GM23248 (cell line): ENCODE measurements around the gene ALKBH3. TPM values are rescaled to one million over a fixed set of nuclear protein-coding genes. Genes with fewer than 3 reads are reported as not detected.

Experiments
- DNase-seq: peaks from one replicate; pipeline ENCODE4 v3.0.0-alpha.2; 2015
- H2AFZ ChIP-seq: fragments of 200-600 bp; sonication (generic); 2 replicates; pipeline ENCODE4 v1.6.1; 2016; ENCODE audit warnings: antibody characterized with exemption
- H3F3A ChIP-seq: fragments of 200-600 bp; sonication (generic); 2 replicates; pipeline ENCODE4 v1.6.1; 2016; ENCODE audit warnings: mild to moderate bottlenecking, antibody characterized with exemption, mixed run types; ENCODE audit not compliant: insufficient read depth
- H3K27ac ChIP-seq: fragments of 200-600 bp; sonication (generic); 2 replicates; pipeline ENCODE4 v1.5.1; 2016; ENCODE audit warnings: mild to moderate bottlenecking
- H3K27me3 ChIP-seq: fragments of 200-600 bp; sonication (generic); replicated peaks from 2 replicates; pipeline ENCODE4 v1.6.1; 2016; ENCODE audit warnings: mild to moderate bottlenecking; ENCODE audit not compliant: insufficient read depth
- H3K36me3 ChIP-seq: fragments of 200-600 bp; sonication (generic); 2 replicates; pipeline ENCODE4 v1.6.1; 2016; ENCODE audit warnings: low read depth, mild to moderate bottlenecking
- H3K4me1 ChIP-seq: fragments of 200-600 bp; sonication (generic); 2 replicates; pipeline ENCODE4 v1.6.1; 2016; ENCODE audit warnings: mild to moderate bottlenecking; ENCODE audit not compliant: insufficient read depth
- H3K4me2 ChIP-seq: fragments of 200-600 bp; sonication (generic); one replicate; pipeline ENCODE4 v1.6.1; 2016; ENCODE audit warnings: mild to moderate bottlenecking; ENCODE audit not compliant: unreplicated experiment
- H3K4me3 ChIP-seq: fragments of 200-600 bp; sonication (generic); 2 replicates; pipeline ENCODE4 v1.5.1; 2016; ENCODE audit warnings: mild to moderate bottlenecking
- H3K79me2 ChIP-seq: fragments of 200-600 bp; sonication (generic); 2 replicates; pipeline ENCODE4 v1.6.1; 2016; ENCODE audit warnings: mild to moderate bottlenecking; ENCODE audit not compliant: insufficient read depth
- H3K9ac ChIP-seq: fragments of 200-600 bp; sonication (generic); 2 replicates; pipeline ENCODE4 v1.6.1; 2016; ENCODE audit warnings: mild to moderate bottlenecking
- H3K9me2 ChIP-seq: fragments of 200-600 bp; sonication (generic); 2 replicates; pipeline ENCODE4 v1.6.1; 2016; ENCODE audit warnings: mixed run types, mild to moderate bottlenecking, moderate library complexity; ENCODE audit not compliant: insufficient read depth
- H3K9me3 ChIP-seq: fragments of 200-600 bp; sonication (generic); one replicate; pipeline ENCODE4 v1.6.1; 2017; ENCODE audit warnings: low read depth
- H4K20me1 ChIP-seq: fragments of 200-600 bp; sonication (generic); 2 replicates; pipeline ENCODE4 v1.6.0; 2016; ENCODE audit not compliant: insufficient read depth
- EZH2 ChIP-seq: fragments of 200-600 bp; sonication (generic); IDR thresholded peaks from 2 replicates; pipeline ENCODE4 v1.6.1; 2018; ENCODE audit warnings: antibody characterized with exemption, mild to moderate bottlenecking; ENCODE audit not compliant: insufficient read depth, poor library complexity, severe bottlenecking
- EZH2phosphoT487 ChIP-seq: fragments of 200-600 bp; sonication (generic); IDR thresholded peaks from 2 replicates; pipeline ENCODE4 v1.6.1; 2018; ENCODE audit warnings: antibody characterized with exemption, moderate library complexity, mild to moderate bottlenecking, low read depth; ENCODE audit not compliant: insufficient read depth
- WGBS, 2 experiments: methylation state at CpG; one replicate each; pipeline ENCODE4 v1.1.6; 2015 to 2017; ENCODE audit warnings: low lambda C conversion rate in 2 of 2, low coverage in 1 of 2; ENCODE audit errors: missing lambda C conversion rate in 2 of 2; 5-methylcytosine and 5-hydroxymethylcytosine counted together
- in situ Hi-C: fragments of 300-500 bp; cut with MboI; formaldehyde crosslinking; loops from 2 replicates; pipeline ENCODE4 v1.15.0; 2020
- polyA plus RNA-seq: library from polyadenylated mRNA; unstranded; fragments of >200 nt; fragmentation: Nextera tagmentation; extraction: Ambion mirVana; gene quantifications from 2 replicates; pipeline ENCODE4 v1.2.1, GENCODE V29; 2016
- total RNA-seq: library from RNA; depleted of rRNA; stranded (reverse); fragments of >200 nt; shearing (Covaris generic); gene quantifications from 2 replicates; pipeline ENCODE4 v1.2.3, GENCODE V29; 2014

Gene ALKBH3
- total and polyA plus RNA-seq, 2 experiments from 2014 or later: 29.3 to 36.6 TPM

- H3K9me3 ChIP-seq: no peaks in the 10 kb centered on the region
- no peak overlapping the region for H3K27ac ChIP-seq
- no peak overlapping the region for H3K4me3 ChIP-seq
- no peaks in the 10 kb centered on the region for H3K36me3 ChIP-seq
- no peak overlapping the region for H3K9ac ChIP-seq
- 93 to 100% methylated on average over 2 of the region's 2 CpGs for WGBS, 2 experiments
- no peak overlapping the region for H3K4me2 ChIP-seq
- H3K4me1 ChIP-seq: peaks cover 14% of the 10 kb centered on the region
- no peaks in the 10 kb centered on the region for H3K79me2 ChIP-seq
- H4K20me1 ChIP-seq: no peaks in the 10 kb centered on the region
- no peak for DNase-seq
- in situ Hi-C loops: no loop called here
- no peak for TF ChIP-seq EZH2
- no peaks in the 10 kb centered on the region for H3K9me2 ChIP-seq
- no peak overlapping the region for H2AFZ ChIP-seq
- H3F3A ChIP-seq: peaks cover 27% of the 10 kb centered on the region
- no peaks in the 10 kb centered on the region for H3K27me3 ChIP-seq
These were observed 46.3 kb upstream of the ALKBH3 start for GRCh38 chr11:43834286-43834685.

- in situ Hi-C loops: no loop called here
- no peak overlapping the region for H3K27ac ChIP-seq
- H3K4me2 ChIP-seq: no peak overlapping the region
- 89 to 90% methylated on average over 7 of the region's 7 CpGs for WGBS, 2 experiments
- DNase-seq: no peak
- H3K9ac ChIP-seq: no peak overlapping the region
- H3K27me3 ChIP-seq: no peaks in the 10 kb centered on the region
- H3K4me3 ChIP-seq: no peak overlapping the region
- no peaks in the 10 kb centered on the region for H3K79me2 ChIP-seq
- no peaks in the 10 kb centered on the region for H3K9me2 ChIP-seq
- peaks cover 19% of the 10 kb centered on the region for H3F3A ChIP-seq
- H3K36me3 ChIP-seq: no peaks in the 10 kb centered on the region
- H4K20me1 ChIP-seq: no peaks in the 10 kb centered on the region
- H3K4me1 ChIP-seq: peaks cover 14% of the 10 kb centered on the region
- H3K9me3 ChIP-seq: no peaks in the 10 kb centered on the region
- TF ChIP-seq EZH2 (no peak), EZH2phosphoT487 (no peak)
- H2AFZ ChIP-seq: no peak overlapping the region
These were observed 45.5 kb upstream of the ALKBH3 start for GRCh38 chr11:43835104-43835503.

DNA sequence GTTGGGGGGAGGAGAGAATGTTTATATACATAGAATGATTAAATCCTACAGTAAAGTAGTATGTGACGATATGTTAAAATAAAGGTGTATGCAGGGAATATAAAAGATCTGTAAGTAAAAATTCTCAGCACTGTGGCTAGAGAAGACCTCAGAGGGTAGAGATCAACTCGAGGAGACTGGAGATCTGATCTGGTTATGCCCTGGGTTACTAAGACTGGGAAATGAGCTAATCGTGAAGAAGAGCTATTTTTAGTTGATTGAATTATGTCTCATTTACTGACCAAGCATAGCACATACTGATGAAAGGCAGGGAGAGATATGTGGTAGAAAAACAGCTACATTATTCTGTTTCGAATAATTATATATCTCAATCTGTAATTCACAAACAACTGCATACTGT lies 42.8 kb upstream of the ALKBH3 start:
- Histone ChIP-seq H3K9ac (no peak overlapping the region), H4K20me1 (no peaks in the 10 kb centered on the region), H3K27ac (no peak overlapping the region), H2AFZ (no peak overlapping the region), H3K9me3 (no peaks in the 10 kb centered on the region), H3K27me3 (no peaks in the 10 kb centered on the region), H3K4me2 (no peak overlapping the region), H3K36me3 (peaks cover 3% of the 10 kb centered on the region; the same call in 1 of the 2 replicates), H3K4me1 (no peaks in the 10 kb centered on the region), H3F3A (no peaks in the 10 kb centered on the region), H3K9me2 (no peaks in the 10 kb centered on the region), H3K79me2 (no peaks in the 10 kb centered on the region), H3K4me3 (no peak overlapping the region)
- in situ Hi-C loops: no loop called here
- DNase-seq: peak; percentile 5
- TF ChIP-seq EZH2 (no peak), EZH2phosphoT487 (no peak)
- 58 to 63% methylated on average over 4 of the region's 4 CpGs for WGBS, 2 experiments

DNA sequence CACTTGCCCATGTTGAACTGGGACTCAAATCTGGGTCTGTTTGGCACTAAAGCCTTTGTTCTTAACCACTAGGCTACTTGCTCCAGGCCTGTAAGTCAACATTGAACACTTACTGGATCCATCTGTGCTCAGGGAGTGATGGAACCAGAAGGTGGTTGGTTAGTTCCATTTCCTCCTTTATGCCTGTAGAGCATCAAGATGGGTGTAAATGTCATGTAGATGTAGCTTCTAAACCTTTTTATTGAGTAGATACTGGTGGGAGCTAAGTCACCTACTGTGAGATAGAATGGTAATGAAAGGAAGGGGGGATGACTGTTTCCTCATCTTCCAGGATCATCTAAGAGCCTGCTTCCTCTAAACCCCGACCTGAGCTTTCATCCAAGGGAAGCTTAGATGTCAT lies 38.6 kb upstream of the ALKBH3 start:
- TF ChIP-seq EZH2 (no peak), EZH2phosphoT487 (no peak)
- Histone ChIP-seq H3K27me3 (no peaks in the 10 kb centered on the region), H2AFZ (no peak overlapping the region), H3K4me2 (no peak overlapping the region), H4K20me1 (no peaks in the 10 kb centered on the region), H3K4me3 (no peak overlapping the region), H3K36me3 (peaks cover 3% of the 10 kb centered on the region; the same call in 1 of the 2 replicates), H3K9me3 (no peaks in the 10 kb centered on the region), H3K27ac (no peak overlapping the region), H3F3A (no peaks in the 10 kb centered on the region), H3K9me2 (no peaks in the 10 kb centered on the region), H3K4me1 (no peaks in the 10 kb centered on the region), H3K9ac (no peak overlapping the region), H3K79me2 (no peaks in the 10 kb centered on the region)
- WGBS, 2 experiments: 59 to 65% methylated on average over 1 of the region's 1 CpG
- DNase-seq: no peak
- in situ Hi-C loops: no loop called here

- no peaks in the 10 kb centered on the region for H4K20me1 ChIP-seq
- H3K79me2 ChIP-seq: no peaks in the 10 kb centered on the region
- H3K27ac ChIP-seq: no peak overlapping the region
- DNase-seq: peak; percentile 21
- H3K9me3 ChIP-seq: no peaks in the 10 kb centered on the region
- in situ Hi-C loops: no loop called here
- 0 out of 2 replicates have a peak, but pooled peaks cover 2% of the 10 kb centered on the region for H3K36me3 ChIP-seq
- no peaks in the 10 kb centered on the region for H3F3A ChIP-seq
- TF ChIP-seq EZH2: no peak
- TF ChIP-seq EZH2phosphoT487: no peak
- WGBS, 2 experiments: 89% methylated on average over 3 of the region's 3 CpGs
- no peak overlapping the region for H2AFZ ChIP-seq
- H3K9me2 ChIP-seq: no peaks in the 10 kb centered on the region
- H3K4me3 ChIP-seq: no peak overlapping the region
- H3K4me2 ChIP-seq: no peak overlapping the region
- no peaks in the 10 kb centered on the region for H3K4me1 ChIP-seq
- H3K27me3 ChIP-seq: no peaks in the 10 kb centered on the region
- H3K9ac ChIP-seq: no peak overlapping the region
These were observed 34.8 kb upstream of the ALKBH3 start for GRCh38 chr11:43845816-43846215.
